NCI-H2029 treated with DMSO at 0.1 percent for 48 hours (cell line): Measurements from ENCODE around the gene PTPRM.

Experiments used
- DNase-seq: peaks from one replicate; lab custom pipeline; 2025; lab: John Stamatoyannopoulos, UW

The PTPRM gene

GRCh38 chr18:8004792-8005191, 437.7 kb downstream of the PTPRM start:
- DNase-seq, result no peak

GRCh38 chr18:8005870-8006569, 438.9 kb downstream of the PTPRM start:
- DNase-seq, result no peak

- no peak for DNase-seq
Measured at GRCh38 chr18:8006979-8007378, 439.9 kb downstream of the PTPRM start.

- DNase-seq, result no peak
Measured at GRCh38 chr18:8008033-8008432, 440.9 kb downstream of the PTPRM start.

GRCh38 chr18:8011361-8011760, 444.2 kb downstream of the PTPRM start:
- no peak for DNase-seq

GRCh38 chr18:8011906-8012305, 444.8 kb downstream of the PTPRM start:
- no peak for DNase-seq

GRCh38 chr18:8018701-8019331, 451.7 kb downstream of the PTPRM start:
- no peak for DNase-seq

- DNase-seq, result no peak
Measured at GRCh38 chr18:8019600-8019999, 452.5 kb downstream of the PTPRM start.

GRCh38 chr18:8020132-8020846, 453.2 kb downstream of the PTPRM start:
- no peak for DNase-seq

GRCh38 chr18:8029061-8029460, 461.9 kb downstream of the PTPRM start:
- no peak for DNase-seq

- DNase-seq, result no peak
Measured at GRCh38 chr18:8029731-8030130, 462.6 kb downstream of the PTPRM start.

GRCh38 chr18:8030201-8030600, 463.1 kb downstream of the PTPRM start:
- no peak for DNase-seq

GRCh38 chr18:8031496-8031895, 464.4 kb downstream of the PTPRM start:
- no peak for DNase-seq

- DNase-seq, result no peak
Measured at GRCh38 chr18:8034674-8035073, 467.6 kb downstream of the PTPRM start.

GRCh38 chr18:8036551-8036950, 469.4 kb downstream of the PTPRM start:
- no peak for DNase-seq

- DNase-seq, result no peak
Measured at GRCh38 chr18:8037296-8037695, 470.2 kb downstream of the PTPRM start.

- no peak for DNase-seq
Measured at GRCh38 chr18:8040021-8040420, 472.9 kb downstream of the PTPRM start.

- no peak for DNase-seq
Measured at GRCh38 chr18:8041526-8042111, 474.5 kb downstream of the PTPRM start.

GRCh38 chr18:8044004-8044403, 476.9 kb downstream of the PTPRM start:
- DNase-seq, result no peak

GRCh38 chr18:8045160-8045883, 478.2 kb downstream of the PTPRM start:
- no peak for DNase-seq

- DNase-seq, result no peak
Measured at GRCh38 chr18:8045884-8046281, 478.8 kb downstream of the PTPRM start.

GRCh38 chr18:8046441-8046840, 479.3 kb downstream of the PTPRM start:
- DNase-seq, result no peak
